ENCODE measurements around the gene ZMIZ1. TPM values are rescaled to one million over a fixed set of nuclear protein-coding genes. Genes with fewer than 3 reads are reported as not detected.

Gene ZMIZ1
- total RNA-seq, 5 donors from 2014 or later (not counting 1 experiment from before 2014, with no cell fraction given), result 16.8 to 27.1 (median 21.2) TPM

DNA sequence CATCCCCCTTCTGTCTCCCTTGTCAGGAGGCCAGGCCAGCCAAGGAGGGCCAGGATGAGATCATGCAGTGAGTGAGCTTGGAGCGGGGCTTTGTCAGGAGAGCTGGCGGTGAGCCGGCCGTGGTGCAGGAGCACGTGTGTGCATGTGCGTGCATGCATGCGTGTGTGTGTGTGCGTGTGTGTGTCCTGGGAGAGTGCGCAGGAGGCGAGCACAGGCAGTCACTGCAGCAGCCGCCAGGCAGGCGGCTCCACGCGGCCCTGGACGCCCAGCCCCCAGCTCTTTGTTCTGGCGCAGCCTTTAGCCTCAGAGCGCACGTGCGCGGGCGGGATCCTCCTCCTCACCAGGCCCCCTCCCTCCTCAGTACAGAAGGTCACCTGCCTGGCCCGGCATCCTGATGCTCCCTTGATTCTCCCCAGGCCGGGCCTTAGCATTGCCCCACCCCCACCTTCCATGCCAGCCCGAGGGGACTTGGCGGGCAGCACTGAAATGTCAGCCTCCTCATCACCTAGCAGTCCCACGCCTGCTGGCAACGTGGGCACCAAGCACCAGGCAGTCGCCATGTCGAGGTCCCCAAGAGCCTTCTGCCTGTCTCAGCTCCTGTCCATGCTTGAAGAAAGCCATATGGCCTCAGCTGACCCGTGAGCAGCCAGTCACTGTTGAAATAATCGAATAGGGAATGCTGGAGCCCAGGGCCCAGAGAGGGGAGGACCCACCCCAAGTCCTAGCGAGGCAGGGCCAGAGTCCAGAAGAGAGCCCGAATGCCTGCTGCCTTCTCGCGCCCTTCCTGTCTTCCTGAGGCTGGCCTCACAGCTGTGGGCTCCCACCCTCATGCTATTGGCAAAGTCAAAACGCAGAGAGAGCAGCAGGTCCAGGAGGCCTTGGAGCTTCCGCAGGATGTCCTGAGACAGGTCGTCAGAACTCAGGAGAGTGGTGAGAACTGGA, 152.6 kb downstream of the ZMIZ1 start:
- Histone ChIP-seq H3K9me3 (no peaks in the 10 kb centered on the region), H3K4me3 (ENCODE audit: control insufficient read depth in 1 of 2, extremely low read depth in 1 of 2, low read length in 1 of 2) (no peak overlapping the region), H3K27me3 (replicated peaks in 1 of 2; ENCODE audit: control insufficient read depth in 2 of 2, extremely low read depth in 1 of 2, insufficient read depth in 2 of 2, low read length in 1 of 2) (no peaks in the 10 kb centered on the region), H3K27ac (ENCODE audit: low read length) (no peak overlapping the region), H3K36me3 (ENCODE audit: control insufficient read depth in 2 of 2, extremely low read depth in 1 of 2, insufficient read depth in 1 of 2, low read length in 1 of 2) (peaks cover 7 to 8% of the 10 kb centered on the region in 2 donors), H3K4me1 (ENCODE audit: control insufficient read depth in 1 of 2, extremely low read depth in 1 of 2, insufficient read depth in 2 of 2, low read length in 2 of 2) (no peaks in the 10 kb centered on the region)
- H3K27me3 Mint-ChIP-seq, result no peaks in the 10 kb centered on the region
- no peaks in the 10 kb centered on the region for H3K9me3 Mint-ChIP-seq
- POLR2A ChIA-PET, result no interaction called here
- CTCF ChIA-PET, result no interaction called here
- ATAC-seq (replicated peaks in 1 of 4) (no peak), DNase-seq (no peak)
- H3K4me3 Mint-ChIP-seq, result no peak overlapping the region
- H3K4me1 Mint-ChIP-seq, result peaks cover 0 to 7% (median 0%) of the 10 kb centered on the region in 3 donors
- WGBS (ENCODE audit: insufficient coverage), result 94% methylated on average over 34 of the region's 38 CpGs
- H3K36me3 Mint-ChIP-seq, result peaks cover 33% of the 10 kb centered on the region
- no peak overlapping the region for H3K27ac Mint-ChIP-seq

DNA sequence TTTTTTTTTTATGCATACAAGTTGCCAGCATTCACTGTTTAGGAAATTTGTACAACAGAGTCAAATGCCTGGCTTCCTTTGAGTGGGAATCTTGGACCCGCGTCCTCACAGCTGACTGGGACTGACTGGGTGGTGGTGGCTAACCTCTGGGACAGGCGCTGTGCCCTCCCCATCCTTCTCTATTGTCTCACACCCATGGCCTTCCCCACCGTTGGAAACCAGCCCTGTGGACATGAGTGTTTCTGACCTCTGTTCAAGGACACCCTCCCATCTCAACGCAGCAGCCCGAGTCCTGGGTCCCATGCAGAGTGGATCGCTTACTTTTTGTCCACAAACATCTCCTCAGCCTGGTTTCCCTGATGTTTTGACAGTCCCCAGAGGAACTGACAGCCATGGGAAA, 153.4 kb downstream of the ZMIZ1 start:
- 95% methylated on average over 7 of the region's 7 CpGs for WGBS (ENCODE audit: insufficient coverage)
- Mint-ChIP-seq H3K4me1 (peaks cover 0 to 7% (median 0%) of the 10 kb centered on the region in 3 donors), H3K9me3 (no peaks in the 10 kb centered on the region), H3K4me3 (no peak overlapping the region), H3K36me3 (peaks cover 28% of the 10 kb centered on the region), H3K27me3 (no peaks in the 10 kb centered on the region), H3K27ac (no peak overlapping the region)
- ATAC-seq (replicated peaks in 1 of 4) (no peak), DNase-seq (no peak)
- Histone ChIP-seq H3K4me1 (ENCODE audit: control insufficient read depth in 1 of 2, extremely low read depth in 1 of 2, insufficient read depth in 2 of 2, low read length in 2 of 2) (no peaks in the 10 kb centered on the region), H3K9me3 (no peaks in the 10 kb centered on the region), H3K36me3 (ENCODE audit: control insufficient read depth in 2 of 2, extremely low read depth in 1 of 2, insufficient read depth in 1 of 2, low read length in 1 of 2) (peaks cover 3 to 5% of the 10 kb centered on the region in 2 donors), H3K27ac (ENCODE audit: low read length) (no peak overlapping the region), H3K4me3 (ENCODE audit: control insufficient read depth in 1 of 2, extremely low read depth in 1 of 2, low read length in 1 of 2) (no peak overlapping the region), H3K27me3 (replicated peaks in 1 of 2; ENCODE audit: control insufficient read depth in 2 of 2, extremely low read depth in 1 of 2, insufficient read depth in 2 of 2, low read length in 1 of 2) (no peaks in the 10 kb centered on the region)
- POLR2A ChIA-PET, result no interaction called here
- CTCF ChIA-PET, result no interaction called here

DNA sequence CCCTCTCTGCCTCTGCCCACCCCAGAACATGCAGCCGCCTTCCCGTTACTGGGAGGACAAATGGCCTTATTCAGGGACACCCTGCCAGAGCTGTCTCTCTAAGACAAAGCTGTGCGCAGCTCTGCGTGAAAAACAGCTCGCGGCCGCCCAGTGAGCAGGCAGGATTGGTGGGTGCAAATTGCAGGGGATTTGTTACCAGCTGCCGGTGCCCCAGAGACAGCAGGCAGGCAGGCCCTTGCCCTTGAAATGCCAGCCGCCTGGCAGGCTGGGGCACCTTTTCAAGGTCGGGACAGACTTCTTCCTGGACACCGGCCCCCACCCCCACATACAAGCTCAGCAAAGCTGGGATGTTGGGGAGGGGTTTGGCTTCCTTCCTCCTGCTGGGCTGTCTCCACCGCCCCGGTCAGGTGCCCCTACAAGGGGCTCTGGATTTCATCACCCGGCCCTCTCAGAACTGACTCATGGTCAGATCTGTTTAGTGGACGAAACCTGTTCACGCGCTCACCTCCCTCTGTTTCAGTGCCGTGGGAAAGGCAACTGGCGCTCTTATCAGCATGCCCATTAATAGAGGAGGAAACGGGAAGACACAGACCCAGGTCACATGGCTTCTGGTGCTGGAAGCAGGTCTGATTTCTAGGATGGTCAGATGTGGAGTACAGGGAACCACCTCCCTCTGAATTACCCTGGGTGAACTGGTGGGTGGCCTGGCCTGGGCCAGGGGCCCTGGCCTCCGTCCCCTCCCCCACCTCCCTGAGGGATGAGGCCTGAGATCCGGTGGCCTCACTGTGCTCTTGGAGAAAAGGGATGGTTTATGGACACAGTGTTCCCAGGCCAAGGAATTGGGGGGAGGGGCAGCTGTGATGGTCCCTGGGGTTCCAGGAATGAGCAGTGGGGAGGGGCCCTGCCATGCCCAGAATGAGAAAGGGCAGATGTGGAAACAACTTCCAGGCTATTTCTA, 154.6 kb downstream of the ZMIZ1 start:
- Histone ChIP-seq H3K4me3 (ENCODE audit: control insufficient read depth in 1 of 2, extremely low read depth in 1 of 2, low read length in 1 of 2) (no peak overlapping the region), H3K27ac (ENCODE audit: low read length) (no peak overlapping the region), H3K9me3 (no peaks in the 10 kb centered on the region), H3K36me3 (ENCODE audit: control insufficient read depth in 2 of 2, extremely low read depth in 1 of 2, insufficient read depth in 1 of 2, low read length in 1 of 2) (peaks cover 0 to 5% of the 10 kb centered on the region in 2 donors), H3K27me3 (replicated peaks in 1 of 2; ENCODE audit: control insufficient read depth in 2 of 2, extremely low read depth in 1 of 2, insufficient read depth in 2 of 2, low read length in 1 of 2) (no peaks in the 10 kb centered on the region), H3K4me1 (ENCODE audit: control insufficient read depth in 1 of 2, extremely low read depth in 1 of 2, insufficient read depth in 2 of 2, low read length in 2 of 2) (no peaks in the 10 kb centered on the region)
- H3K9me3 Mint-ChIP-seq, result no peaks in the 10 kb centered on the region
- ATAC-seq (replicated peaks in 1 of 4), result no peak
- no peak overlapping the region for H3K27ac Mint-ChIP-seq
- no peak overlapping the region for H3K4me3 Mint-ChIP-seq
- H3K4me1 Mint-ChIP-seq, result peaks cover 0 to 7% (median 0%) of the 10 kb centered on the region in 3 donors
- no peaks in the 10 kb centered on the region for H3K27me3 Mint-ChIP-seq
- DNase-seq, result no peak
- CTCF ChIA-PET, result no interaction called here
- H3K36me3 Mint-ChIP-seq, result peaks cover 20% of the 10 kb centered on the region
- POLR2A ChIA-PET, result no interaction called here
- WGBS (ENCODE audit: insufficient coverage), result 94% methylated on average over 15 of the region's 22 CpGs

DNA sequence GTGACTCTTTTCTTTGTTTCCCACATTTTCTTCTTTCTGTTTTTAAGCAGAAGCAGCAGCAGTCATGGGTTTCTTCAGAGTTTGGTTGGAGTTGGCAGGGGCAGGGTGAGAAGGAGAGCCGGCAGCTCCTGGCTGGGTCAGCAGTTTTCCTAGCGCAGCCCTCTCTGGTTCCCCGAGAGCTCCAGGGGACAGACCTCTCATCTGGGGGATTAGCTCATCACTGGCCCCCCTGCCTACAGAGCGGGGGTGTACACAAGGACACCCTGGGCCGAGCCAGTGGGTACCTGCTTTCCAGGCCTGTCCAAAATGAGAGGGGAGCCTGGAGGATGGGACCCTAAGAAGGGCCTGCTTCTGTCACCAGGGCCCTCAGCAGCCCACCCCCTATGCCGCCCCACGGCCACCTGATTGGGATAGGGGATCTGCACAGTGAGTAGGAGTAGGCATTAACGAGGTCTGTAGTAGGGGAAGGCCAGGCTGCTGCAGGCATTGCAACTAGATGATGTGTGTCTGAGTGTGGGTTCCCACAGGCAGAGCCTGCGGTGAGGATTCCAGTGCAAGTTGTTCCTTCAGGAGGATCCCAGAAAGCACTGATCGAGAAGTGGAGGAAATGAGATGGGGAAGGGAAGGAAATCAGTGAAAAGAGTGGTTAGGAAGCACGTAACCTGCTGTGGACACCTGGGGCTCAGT, 155.6 kb downstream of the ZMIZ1 start:
- H3K36me3 Mint-ChIP-seq, result peaks cover 14% of the 10 kb centered on the region
- no peaks in the 10 kb centered on the region for H3K27me3 ChIP-seq (replicated peaks in 1 of 2; ENCODE audit: control insufficient read depth in 2 of 2, extremely low read depth in 1 of 2, insufficient read depth in 2 of 2, low read length in 1 of 2)
- H3K4me3 Mint-ChIP-seq, result no peak overlapping the region
- H3K4me1 ChIP-seq (ENCODE audit: control insufficient read depth in 1 of 2, extremely low read depth in 1 of 2, insufficient read depth in 2 of 2, low read length in 2 of 2), result no peaks in the 10 kb centered on the region
- peaks cover 0 to 5% of the 10 kb centered on the region in 2 donors for H3K36me3 ChIP-seq (ENCODE audit: control insufficient read depth in 2 of 2, extremely low read depth in 1 of 2, insufficient read depth in 1 of 2, low read length in 1 of 2)
- no peak overlapping the region for H3K27ac ChIP-seq (ENCODE audit: low read length)
- H3K4me3 ChIP-seq (ENCODE audit: control insufficient read depth in 1 of 2, extremely low read depth in 1 of 2, low read length in 1 of 2), result no peak overlapping the region
- no peak overlapping the region for H3K27ac Mint-ChIP-seq
- ChIA-PET CTCF (no interaction called here), POLR2A (no interaction called here)
- no peaks in the 10 kb centered on the region for H3K27me3 Mint-ChIP-seq
- peaks cover 0 to 7% (median 0%) of the 10 kb centered on the region in 3 donors for H3K4me1 Mint-ChIP-seq
- DNase-seq (no peak), ATAC-seq (replicated peaks in 1 of 4) (no peak)
- 93% methylated on average over 10 of the region's 11 CpGs for WGBS (ENCODE audit: insufficient coverage)
- H3K9me3 Mint-ChIP-seq, result no peaks in the 10 kb centered on the region
- H3K9me3 ChIP-seq, result no peaks in the 10 kb centered on the region

DNA sequence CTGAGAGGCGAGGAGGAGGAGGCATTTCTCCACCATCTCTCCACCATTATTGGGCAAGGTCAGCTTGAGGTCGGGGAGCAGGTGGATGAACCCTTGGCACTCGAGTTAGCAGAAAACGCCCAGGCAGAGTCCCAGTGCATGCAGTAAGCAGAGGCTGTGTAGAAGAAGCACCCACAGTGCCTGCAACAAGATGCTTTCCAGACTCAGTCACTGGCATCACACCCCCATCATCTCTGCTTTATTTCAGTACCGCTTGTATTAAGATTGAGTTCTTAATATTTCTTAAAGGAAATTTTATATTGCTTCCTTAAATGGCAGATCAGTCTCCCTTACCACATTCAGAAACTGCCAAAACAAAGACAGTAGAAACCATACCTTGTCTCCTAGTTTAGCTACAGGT, 156.2 kb downstream of the ZMIZ1 start:
- POLR2A ChIA-PET, result no interaction called here
- no peaks in the 10 kb centered on the region for H3K27me3 Mint-ChIP-seq
- ATAC-seq (replicated peaks in 1 of 4) (no peak), DNase-seq (no peak)
- H3K4me1 ChIP-seq (ENCODE audit: control insufficient read depth in 1 of 2, extremely low read depth in 1 of 2, insufficient read depth in 2 of 2, low read length in 2 of 2), result no peaks in the 10 kb centered on the region
- no peaks in the 10 kb centered on the region for H3K27me3 ChIP-seq (replicated peaks in 1 of 2; ENCODE audit: control insufficient read depth in 2 of 2, extremely low read depth in 1 of 2, insufficient read depth in 2 of 2, low read length in 1 of 2)
- no peak overlapping the region for H3K27ac Mint-ChIP-seq
- WGBS (ENCODE audit: insufficient coverage), result 83% methylated on average over 2 of the region's 5 CpGs
- CTCF ChIA-PET, result no interaction called here
- H3K9me3 ChIP-seq, result no peaks in the 10 kb centered on the region
- no peak overlapping the region for H3K27ac ChIP-seq (ENCODE audit: low read length)
- H3K4me3 Mint-ChIP-seq, result no peak overlapping the region
- H3K9me3 Mint-ChIP-seq, result no peaks in the 10 kb centered on the region
- H3K4me1 Mint-ChIP-seq, result peaks cover 0 to 7% (median 0%) of the 10 kb centered on the region in 3 donors
- H3K36me3 ChIP-seq (ENCODE audit: control insufficient read depth in 2 of 2, extremely low read depth in 1 of 2, insufficient read depth in 1 of 2, low read length in 1 of 2), result peaks cover 0 to 5% of the 10 kb centered on the region in 2 donors
- peaks cover 14% of the 10 kb centered on the region for H3K36me3 Mint-ChIP-seq
- H3K4me3 ChIP-seq (ENCODE audit: control insufficient read depth in 1 of 2, extremely low read depth in 1 of 2, low read length in 1 of 2), result no peak overlapping the region

All from T-cell (primary cell).